ENCODE data around the gene DUSP12.

Gene DUSP12

GRCh38 chr1:161722406-161722805, 27.2 kb upstream of the DUSP12 start:
- TF ChIP-seq GATA3 (IDR thresholded peaks at IDR 0.05; ENCODE audit: low read depth, low read length) (no peak), GATA2 (IDR thresholded peaks at IDR 0.05; ENCODE audit: low read depth, low read length) (no peak)

GRCh38 chr1:161723459-161724141, 26.0 kb upstream of the DUSP12 start:
- TF ChIP-seq GATA2 (IDR thresholded peaks at IDR 0.05; ENCODE audit: low read depth, low read length) (no peak), GATA3 (IDR thresholded peaks at IDR 0.05; ENCODE audit: low read depth, low read length) (no peak)

GRCh38 chr1:161725908-161726472, 23.6 kb upstream of the DUSP12 start:
- TF ChIP-seq GATA3 (IDR thresholded peaks at IDR 0.05; ENCODE audit: low read depth, low read length) = no peak
- TF ChIP-seq GATA2 (IDR thresholded peaks at IDR 0.05; ENCODE audit: low read depth, low read length) = no peak

- TF ChIP-seq GATA2 (IDR thresholded peaks at IDR 0.05; ENCODE audit: low read depth, low read length) (no peak), GATA3 (IDR thresholded peaks at IDR 0.05; ENCODE audit: low read depth, low read length) (no peak)
Measured at GRCh38 chr1:161726473-161727255, 22.9 kb upstream of the DUSP12 start.

- TF ChIP-seq GATA2 (IDR thresholded peaks at IDR 0.05; ENCODE audit: low read depth, low read length) = no peak
- no peak for TF ChIP-seq GATA3 (IDR thresholded peaks at IDR 0.05; ENCODE audit: low read depth, low read length)
Measured at GRCh38 chr1:161727256-161727924, 22.2 kb upstream of the DUSP12 start.

GRCh38 chr1:161728376-161729226, 21.0 kb upstream of the DUSP12 start:
- TF ChIP-seq GATA2 (IDR thresholded peaks at IDR 0.05; ENCODE audit: low read depth, low read length) (no peak), GATA3 (IDR thresholded peaks at IDR 0.05; ENCODE audit: low read depth, low read length) (no peak)

GRCh38 chr1:161730050-161730564, 19.5 kb upstream of the DUSP12 start:
- TF ChIP-seq GATA3 (IDR thresholded peaks at IDR 0.05; ENCODE audit: low read depth, low read length) (no peak), GATA2 (IDR thresholded peaks at IDR 0.05; ENCODE audit: low read depth, low read length) (no peak)

GRCh38 chr1:161731241-161731640, 18.3 kb upstream of the DUSP12 start:
- TF ChIP-seq GATA3 (IDR thresholded peaks at IDR 0.05; ENCODE audit: low read depth, low read length) (no peak), GATA2 (IDR thresholded peaks at IDR 0.05; ENCODE audit: low read depth, low read length) (no peak)

GRCh38 chr1:161731981-161732718, 17.4 kb upstream of the DUSP12 start:
- TF ChIP-seq GATA2 (IDR thresholded peaks at IDR 0.05; ENCODE audit: low read depth, low read length) = no peak
- TF ChIP-seq GATA3 (IDR thresholded peaks at IDR 0.05; ENCODE audit: low read depth, low read length) = no peak

GRCh38 chr1:161733526-161733925, 16.1 kb upstream of the DUSP12 start:
- TF ChIP-seq GATA3 (IDR thresholded peaks at IDR 0.05; ENCODE audit: low read depth, low read length) (no peak), GATA2 (IDR thresholded peaks at IDR 0.05; ENCODE audit: low read depth, low read length) (no peak)

- TF ChIP-seq GATA3 (IDR thresholded peaks at IDR 0.05; ENCODE audit: low read depth, low read length) (no peak), GATA2 (IDR thresholded peaks at IDR 0.05; ENCODE audit: low read depth, low read length) (no peak)
Measured at GRCh38 chr1:161735837-161736236, 13.7 kb upstream of the DUSP12 start.

- TF ChIP-seq GATA2 (IDR thresholded peaks at IDR 0.05; ENCODE audit: low read depth, low read length) (no peak), GATA3 (IDR thresholded peaks at IDR 0.05; ENCODE audit: low read depth, low read length) (no peak)
Measured at GRCh38 chr1:161736335-161736969, 13.1 kb upstream of the DUSP12 start.

All from SH-SY5Y (cell line).